Common myeloid progenitor, CD34-positive (primary cell): ENCODE results near the gene DCLRE1B. TPM values are rescaled to one million over a fixed set of nuclear protein-coding genes. Genes with fewer than 3 reads are reported as not detected.

Experiments
- CTCF ChIA-PET: fragments of 350-600 bp; sonication (Branson Sonifier 250); formaldehyde crosslinking; loops from one replicate; lab custom pipeline; 2021; ENCODE audit warnings: antibody characterized with exemption; lab: Charles Lee
- POLR2A ChIA-PET: fragments of 350-600 bp; sonication (Branson Sonifier 250); formaldehyde crosslinking; loops from one replicate; lab custom pipeline; 2021; ENCODE audit warnings: antibody characterized with exemption; lab: Charles Lee
- DNase-seq, 3 donors: peaks; one replicate each; pipeline versions ENCODE4 v3.0.0 to v3.0.0-alpha.2; 2013
- H3K27ac ChIP-seq, 2 experiments: 1 replicate in 1 of 2; 2 replicates in 1 of 2; pipeline ENCODE4 v1.7.0; 2013; ENCODE audit warnings: inconsistent platforms in 2 of 2, low read length in 2 of 2, mild to moderate bottlenecking in 2 of 2, low read depth in 1 of 2, moderate library complexity in 1 of 2; ENCODE audit not compliant: severe bottlenecking in 2 of 2, insufficient read depth in 1 of 2, poor library complexity in 1 of 2
- H3K27me3 ChIP-seq, 5 experiments: replicated peaks in 2 of 5; 1 replicate in 3 of 5; 2 replicates in 2 of 5; pipeline versions ENCODE4 v1.6.1 to v1.7.0; 2013; ENCODE audit warnings: low read length in 4 of 5, mild to moderate bottlenecking in 2 of 5, moderate library complexity in 2 of 5, inconsistent platforms in 1 of 5; ENCODE audit not compliant: insufficient read depth in 5 of 5, control insufficient read depth in 4 of 5
- H3K36me3 ChIP-seq, 4 experiments: 1 replicate in 2 of 4; 2 replicates in 2 of 4; pipeline versions ENCODE4 v1.6.1 to v1.7.0; 2013; ENCODE audit warnings: low read length in 3 of 4, control low read depth in 1 of 4, mild to moderate bottlenecking in 1 of 4; ENCODE audit not compliant: control insufficient read depth in 4 of 4, insufficient read depth in 4 of 4
- H3K4me1 ChIP-seq, 4 experiments: 1 replicate in 3 of 4; 2 replicates in 1 of 4; pipeline versions ENCODE4 v1.6.1 to v1.7.1; 2013; ENCODE audit warnings: low read length in 3 of 4, mild to moderate bottlenecking in 3 of 4, control low read depth in 1 of 4, inconsistent platforms in 1 of 4, moderate library complexity in 1 of 4; ENCODE audit not compliant: control insufficient read depth in 4 of 4, insufficient read depth in 4 of 4; ENCODE audit errors: control extremely low read depth in 1 of 4
- H3K4me3 ChIP-seq, 7 experiments: 1 replicate in 4 of 7; 2 replicates in 3 of 7; pipeline versions ENCODE4 v1.5.1 to v1.7.0; 2013; ENCODE audit warnings: mild to moderate bottlenecking in 7 of 7, low read length in 6 of 7, moderate library complexity in 6 of 7, inconsistent platforms in 2 of 7, low read depth in 2 of 7, control low read depth in 1 of 7; ENCODE audit not compliant: insufficient read depth in 4 of 7, control insufficient read depth in 1 of 7; ENCODE audit errors: extremely low read depth in 1 of 7
- H3K9me3 ChIP-seq, 5 experiments: 1 replicate in 4 of 5; 2 replicates in 1 of 5; pipeline versions ENCODE4 v1.6.1 to v1.7.1; 2013; ENCODE audit warnings: low read length in 4 of 5, mild to moderate bottlenecking in 2 of 5, inconsistent platforms in 1 of 5, low read depth in 1 of 5, moderate library complexity in 1 of 5; ENCODE audit not compliant: control insufficient read depth in 4 of 5, insufficient read depth in 2 of 5; ENCODE audit errors: control extremely low read depth in 1 of 5
- WGBS: methylation state at CpG from one replicate; pipeline ENCODE4 v1.1.5; 2013; ENCODE audit not compliant: insufficient coverage; 5-methylcytosine and 5-hydroxymethylcytosine counted together
- polyA plus RNA-seq: library from polyadenylated mRNA; unstranded; fragments of 120-200 nt; gene quantifications from one replicate; pipeline ENCODE4 v1.2.1, GENCODE V29; 2013

Gene DCLRE1B
- polyA plus RNA-seq = 6.4 TPM

- POLR2A ChIA-PET = interaction anchor here (1.4 to 3.8 kb wide), 2 partner anchors 25 to 30 kb away, joined by 3 to 43 read pairs; partner anchors contain the start of gene HIPK1
- Histone ChIP-seq H3K9me3 (no peaks in the 10 kb centered on the region), H3K4me3 (peak within 1 kb of the TSS; percentile 76 to 100 (median 98)), H3K4me1 (peaks cover 13 to 24% (median 16%) of the 10 kb centered on the region in 4 experiments), H3K27me3 (no peaks in the 10 kb centered on the region), H3K36me3 (peaks cover 9 to 38% (median 20%) of the 10 kb centered on the region in 4 experiments), H3K27ac (peak within 1 kb of the TSS; percentile 72 to 90)
- CTCF ChIA-PET = interaction anchor here (0.8 to 7.0 kb wide), 16 partner anchors 11 to 145 kb away, joined by 3 to 87 read pairs (median 4); partner anchors contain the start of genes HIPK1 and PHTF1
- peak; percentile 100 for DNase-seq
- 0% methylated on average over 61 of the region's 67 CpGs for WGBS
Measured at GRCh38 chr1:113904674-113905434, at the start of gene DCLRE1B, which contains the start of gene AP4B1. Gene DCLRE1B, plus strand, starts transcription at chr1:113905326. Its CDS starts 261 bp downstream, at chr1:113905587. Gene AP4B1, minus strand, starts transcription at chr1:113904799. Its CDS starts 82 bp downstream, at chr1:113904717.

- peaks cover 18 to 35% (median 28%) of the 10 kb centered on the region in 4 experiments for H3K4me1 ChIP-seq
- H3K9me3 ChIP-seq = no peaks in the 10 kb centered on the region
- POLR2A ChIA-PET = no interaction called here
- H3K27ac ChIP-seq = no peak overlapping the region
- no peak for DNase-seq
- 100% methylated on average over 4 of the region's 4 CpGs for WGBS
- no peak overlapping the region for H3K4me3 ChIP-seq
- CTCF ChIA-PET = interaction anchor here (0.9 to 2.3 kb wide), 11 partner anchors 10 to 93 kb away, joined by 3 to 8 read pairs (median 4); no protein-coding TSS in a partner anchor
- no peaks in the 10 kb centered on the region for H3K27me3 ChIP-seq
- H3K36me3 ChIP-seq = peaks cover 5 to 32% (median 10%) of the 10 kb centered on the region in 4 experiments
Measured at GRCh38 chr1:113855630-113856400, 49.3 kb upstream of the DCLRE1B start.

- ChIA-PET POLR2A (no interaction called here), CTCF (interaction anchor here (0.9 to 2.3 kb wide), 10 partner anchors 10 to 93 kb away, joined by 3 to 8 read pairs (median 4); no protein-coding TSS in a partner anchor)
- WGBS = 100% methylated on average over 1 of the region's 2 CpGs
- no peak for DNase-seq
- no peak overlapping the region for H3K4me3 ChIP-seq
- H3K9me3 ChIP-seq = no peaks in the 10 kb centered on the region
- H3K27me3 ChIP-seq = no peaks in the 10 kb centered on the region
- peaks cover 5 to 32% (median 10%) of the 10 kb centered on the region in 4 experiments for H3K36me3 ChIP-seq
- H3K4me1 ChIP-seq = peaks cover 18 to 39% (median 29%) of the 10 kb centered on the region in 4 experiments
- H3K27ac ChIP-seq = no peak overlapping the region
Measured at GRCh38 chr1:113856401-113856790, 48.7 kb upstream of the DCLRE1B start.

GRCh38 chr1:113857776-113858175 is 47.4 kb upstream of the DCLRE1B start:
- Histone ChIP-seq H3K27ac (peak overlapping the region in 1 of 2 experiments; percentile 25), H3K4me1 (peaks cover 18 to 46% (median 30%) of the 10 kb centered on the region in 4 experiments), H3K27me3 (no peaks in the 10 kb centered on the region), H3K9me3 (no peaks in the 10 kb centered on the region), H3K36me3 (peaks cover 3 to 30% (median 10%) of the 10 kb centered on the region in 4 experiments), H3K4me3 (no peak overlapping the region)
- CTCF ChIA-PET = interaction anchor here (0.6 to 4.2 kb wide), 3 partner anchors 14 to 77 kb away, joined by 3 to 21 read pairs (median 4); no protein-coding TSS in a partner anchor
- POLR2A ChIA-PET = interaction anchor here (0.6 kb wide), 1 partner anchor 10 kb away, joined by 8 read pairs; no protein-coding TSS in a partner anchor
- no CpG with 5 or more reads among the region's 3 CpGs for WGBS
- DNase-seq = peak in 2 of 3 donors; percentile 44 to 61

- Histone ChIP-seq H3K36me3 (peaks cover 3 to 32% (median 10%) of the 10 kb centered on the region in 4 experiments), H3K9me3 (no peaks in the 10 kb centered on the region), H3K4me1 (peaks cover 18 to 48% (median 30%) of the 10 kb centered on the region in 4 experiments), H3K4me3 (no peak overlapping the region), H3K27me3 (no peaks in the 10 kb centered on the region), H3K27ac (peak overlapping the region in 1 of 2 experiments; percentile 25)
- WGBS = no CpG with 5 or more reads among the region's 3 CpGs
- ChIA-PET POLR2A (interaction anchor here (0.6 kb wide), 1 partner anchor 8 kb away, joined by 3 read pairs; no protein-coding TSS in a partner anchor), CTCF (interaction anchor here (1.6 to 4.2 kb wide), 3 partner anchors 14 to 46 kb away, joined by 3 to 21 read pairs (median 9); partner anchors contain the start of genes AP4B1 and DCLRE1B)
- no peak for DNase-seq
Measured at GRCh38 chr1:113858418-113858817, 46.7 kb upstream of the DCLRE1B start.

- Histone ChIP-seq H3K9me3 (no peaks in the 10 kb centered on the region), H3K4me1 (peaks cover 18 to 48% (median 30%) of the 10 kb centered on the region in 4 experiments), H3K4me3 (peak overlapping the region in 3 of 7 experiments; percentile 32 to 68 (median 51)), H3K36me3 (peaks cover 3 to 32% (median 10%) of the 10 kb centered on the region in 4 experiments), H3K27me3 (no peaks in the 10 kb centered on the region), H3K27ac (peak overlapping the region in 1 of 2 experiments; percentile 76)
- POLR2A ChIA-PET = interaction anchor here (1.0 to 1.8 kb wide), 2 partner anchors 11 to 70 kb away, joined by 3 to 4 read pairs; partner anchors contain the start of gene HIPK1
- no peak for DNase-seq
- CTCF ChIA-PET = interaction anchor here (1.0 to 4.2 kb wide), 6 partner anchors 13 to 46 kb away, joined by 3 to 21 read pairs (median 5); partner anchors contain the start of genes AP4B1 and DCLRE1B
- WGBS = no CpG with 5 or more reads among the region's 1 CpG
Measured at GRCh38 chr1:113858982-113859381, 46.1 kb upstream of the DCLRE1B start.
